Cardiac muscle cell (in vitro differentiated cells and primary cell): ENCODE results near the gene AK2. TPM values are rescaled to one million over a fixed set of nuclear protein-coding genes. Genes with fewer than 3 reads are reported as not detected.

Experiments used
- DNase-seq, 2 donors: peaks; one replicate each; pipeline versions ENCODE4 v3.0.0 to v3.0.0-alpha.2; 2010 to 2017; ENCODE audit warnings: low read depth in 1 of 2, low spot score in 1 of 2
- H3K27ac ChIP-seq: fragments of 200-600 bp; sonication (generic); 2 replicates; pipeline ENCODE4 v1.5.1; 2016
- H3K27me3 ChIP-seq: fragments of 200-600 bp; sonication (generic); 2 replicates; pipeline ENCODE4 v1.6.0; 2016; ENCODE audit warnings: control low read depth
- H3K36me3 ChIP-seq: fragments of 200-600 bp; sonication (generic); 2 replicates; pipeline ENCODE4 v1.5.1; 2016; ENCODE audit warnings: control low read depth
- H3K4me1 ChIP-seq: fragments of 200-600 bp; sonication (generic); 2 replicates; pipeline ENCODE4 v1.8.1; 2017; ENCODE audit warnings: low read depth, mild to moderate bottlenecking, mixed run types
- H3K4me3 ChIP-seq: fragments of 200-600 bp; sonication (generic); 2 replicates; pipeline ENCODE4 v1.5.1; 2016; ENCODE audit warnings: mild to moderate bottlenecking
- H3K9me3 ChIP-seq: fragments of 200-600 bp; sonication (generic); 2 replicates; pipeline ENCODE4 v1.5.1; 2017; ENCODE audit warnings: low read depth, mild to moderate bottlenecking, control low read depth
- polyA plus RNA-seq: library from polyadenylated mRNA; unstranded; fragments of >200 nt; fragmentation: Nextera tagmentation; extraction: Ambion mirVana; gene quantifications from 2 replicates; pipeline ENCODE4 v1.2.1, GENCODE V29; 2016
- total RNA-seq: library from RNA; depleted of rRNA; stranded (reverse); fragments of >200 nt; gene quantifications from 2 replicates; pipeline ENCODE4 v1.2.3, GENCODE V29; 2016
- TF ChIP-seq, protein P1 (sequence below): IDR thresholded peaks from 2 replicates; pipeline ENCODE4 v1.5.1; 2012; ENCODE audit warnings: low read depth, mild to moderate bottlenecking, low read length

Gene AK2
- total and polyA plus RNA-seq, 2 experiments from 2014 or later = 201 to 281 TPM

DNA sequence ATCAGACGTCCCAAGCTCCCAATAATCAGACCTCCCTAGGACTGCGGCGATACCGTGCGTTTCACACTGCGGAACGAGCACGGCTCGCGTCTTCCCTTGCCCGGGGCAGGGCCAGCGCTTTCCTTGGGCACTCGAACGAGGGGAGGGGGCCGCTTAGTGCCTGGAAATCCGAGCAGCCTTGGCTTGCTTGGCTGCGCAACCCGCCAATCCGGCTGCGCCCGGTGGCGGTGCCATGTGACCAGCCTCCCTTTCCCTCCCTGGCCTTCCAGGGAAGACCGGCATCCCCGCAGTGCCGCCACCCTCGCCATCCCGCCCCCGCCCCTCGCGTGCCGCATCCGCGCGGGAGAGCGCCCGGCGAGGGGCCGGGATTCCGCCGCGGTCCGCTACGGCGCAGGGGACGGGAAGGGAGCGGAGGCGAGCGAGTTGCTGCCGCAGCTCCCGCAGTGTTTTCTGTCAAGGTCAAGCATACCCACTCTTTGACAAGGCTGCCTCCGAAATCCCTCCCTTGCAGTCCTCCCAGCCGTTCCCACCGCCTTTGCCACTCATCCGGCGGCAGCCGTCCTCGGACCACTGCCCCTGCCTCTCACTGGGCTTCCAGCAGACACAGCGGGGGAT lies 63.8 kb downstream of the AK2 start:
- no peaks in the 10 kb centered on the region for H3K9me3 ChIP-seq
- H3K4me1 ChIP-seq = no peaks in the 10 kb centered on the region
- peak overlapping the region; percentile 88 for H3K27ac ChIP-seq
- H3K27me3 ChIP-seq = peaks cover 23% of the 10 kb centered on the region
- TF ChIP-seq, protein P1, sequence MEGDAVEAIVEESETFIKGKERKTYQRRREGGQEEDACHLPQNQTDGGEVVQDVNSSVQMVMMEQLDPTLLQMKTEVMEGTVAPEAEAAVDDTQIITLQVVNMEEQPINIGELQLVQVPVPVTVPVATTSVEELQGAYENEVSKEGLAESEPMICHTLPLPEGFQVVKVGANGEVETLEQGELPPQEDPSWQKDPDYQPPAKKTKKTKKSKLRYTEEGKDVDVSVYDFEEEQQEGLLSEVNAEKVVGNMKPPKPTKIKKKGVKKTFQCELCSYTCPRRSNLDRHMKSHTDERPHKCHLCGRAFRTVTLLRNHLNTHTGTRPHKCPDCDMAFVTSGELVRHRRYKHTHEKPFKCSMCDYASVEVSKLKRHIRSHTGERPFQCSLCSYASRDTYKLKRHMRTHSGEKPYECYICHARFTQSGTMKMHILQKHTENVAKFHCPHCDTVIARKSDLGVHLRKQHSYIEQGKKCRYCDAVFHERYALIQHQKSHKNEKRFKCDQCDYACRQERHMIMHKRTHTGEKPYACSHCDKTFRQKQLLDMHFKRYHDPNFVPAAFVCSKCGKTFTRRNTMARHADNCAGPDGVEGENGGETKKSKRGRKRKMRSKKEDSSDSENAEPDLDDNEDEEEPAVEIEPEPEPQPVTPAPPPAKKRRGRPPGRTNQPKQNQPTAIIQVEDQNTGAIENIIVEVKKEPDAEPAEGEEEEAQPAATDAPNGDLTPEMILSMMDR = no peak
- peak overlapping the region; percentile 41 for H3K4me3 ChIP-seq
- DNase-seq = peak; percentile 60 to 93
- H3K36me3 ChIP-seq = no peaks in the 10 kb centered on the region

DNA sequence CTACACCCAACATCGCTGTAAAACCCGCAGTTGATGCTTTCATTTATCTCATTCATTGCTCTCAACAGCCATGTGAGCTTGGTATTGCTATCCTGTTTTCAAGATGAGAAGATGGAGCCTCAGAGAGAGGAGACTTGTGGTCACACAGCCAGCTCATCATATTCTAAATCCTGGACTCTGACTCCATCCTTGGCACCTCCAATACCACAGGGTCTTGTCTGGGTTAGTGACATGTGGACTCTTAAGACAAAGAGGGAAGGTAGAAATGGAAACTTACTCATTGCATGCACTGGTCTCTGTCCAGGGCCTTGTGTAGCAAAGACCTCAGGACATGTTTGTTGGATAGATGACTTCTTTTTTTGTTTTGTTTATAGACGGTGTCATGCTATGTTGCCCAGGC lies 65.1 kb downstream of the AK2 start:
- Histone ChIP-seq H3K27ac (no peak overlapping the region), H3K4me1 (no peaks in the 10 kb centered on the region), H3K27me3 (peaks cover 28% of the 10 kb centered on the region), H3K36me3 (no peaks in the 10 kb centered on the region), H3K4me3 (no peak overlapping the region), H3K9me3 (no peaks in the 10 kb centered on the region)
- no peak for DNase-seq
- TF ChIP-seq, protein P1 = no peak

DNA sequence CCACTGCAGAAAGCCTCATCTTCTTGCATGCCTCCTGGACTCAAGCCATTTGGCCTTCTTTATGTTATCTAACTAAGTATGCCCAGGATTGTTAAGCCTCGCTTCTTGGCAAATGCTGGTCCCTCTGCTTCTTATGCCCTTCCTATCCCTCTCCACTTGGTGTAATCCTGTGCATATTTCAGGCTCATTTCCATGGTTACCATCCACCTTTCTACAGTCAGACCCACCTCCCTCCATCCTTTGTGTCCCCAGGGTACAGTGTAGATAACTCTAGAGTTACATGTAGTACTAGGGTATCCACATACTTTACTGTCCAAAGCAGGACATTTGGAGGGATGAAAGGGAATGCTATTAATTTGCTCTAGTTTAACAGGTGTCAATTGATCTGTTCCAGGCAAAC lies 65.5 kb downstream of the AK2 start:
- Histone ChIP-seq H3K27ac (no peak overlapping the region), H3K4me3 (no peak overlapping the region), H3K4me1 (no peaks in the 10 kb centered on the region), H3K27me3 (peaks cover 31% of the 10 kb centered on the region), H3K9me3 (no peaks in the 10 kb centered on the region), H3K36me3 (no peaks in the 10 kb centered on the region)
- no peak for DNase-seq
- TF ChIP-seq, protein P1 = no peak

DNA sequence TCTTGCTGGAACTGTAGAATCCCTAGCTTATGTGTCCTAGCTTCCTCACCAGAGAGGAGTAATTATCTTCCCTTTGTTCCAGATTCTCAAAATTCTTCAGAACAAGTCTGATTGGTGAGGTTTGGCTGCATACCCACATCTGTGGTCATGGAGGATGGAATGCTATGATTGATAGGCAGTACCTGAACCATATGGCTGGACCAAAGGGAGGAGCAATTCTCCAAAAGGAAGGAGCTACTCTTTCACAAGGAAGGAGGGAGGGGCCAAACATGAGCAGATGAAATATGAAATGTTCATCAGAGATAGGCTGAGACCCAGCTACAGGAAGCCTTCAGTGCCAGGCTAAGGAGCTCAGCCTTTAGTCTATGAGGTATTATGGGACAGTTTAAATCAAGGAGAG lies 67.1 kb downstream of the AK2 start:
- TF ChIP-seq, protein P1 = no peak
- Histone ChIP-seq H3K4me1 (no peaks in the 10 kb centered on the region), H3K9me3 (no peaks in the 10 kb centered on the region), H3K4me3 (no peak overlapping the region), H3K36me3 (no peaks in the 10 kb centered on the region), H3K27ac (no peak overlapping the region), H3K27me3 (peaks cover 31% of the 10 kb centered on the region)
- DNase-seq = peak in 1 of 2 donors; percentile 69

DNA sequence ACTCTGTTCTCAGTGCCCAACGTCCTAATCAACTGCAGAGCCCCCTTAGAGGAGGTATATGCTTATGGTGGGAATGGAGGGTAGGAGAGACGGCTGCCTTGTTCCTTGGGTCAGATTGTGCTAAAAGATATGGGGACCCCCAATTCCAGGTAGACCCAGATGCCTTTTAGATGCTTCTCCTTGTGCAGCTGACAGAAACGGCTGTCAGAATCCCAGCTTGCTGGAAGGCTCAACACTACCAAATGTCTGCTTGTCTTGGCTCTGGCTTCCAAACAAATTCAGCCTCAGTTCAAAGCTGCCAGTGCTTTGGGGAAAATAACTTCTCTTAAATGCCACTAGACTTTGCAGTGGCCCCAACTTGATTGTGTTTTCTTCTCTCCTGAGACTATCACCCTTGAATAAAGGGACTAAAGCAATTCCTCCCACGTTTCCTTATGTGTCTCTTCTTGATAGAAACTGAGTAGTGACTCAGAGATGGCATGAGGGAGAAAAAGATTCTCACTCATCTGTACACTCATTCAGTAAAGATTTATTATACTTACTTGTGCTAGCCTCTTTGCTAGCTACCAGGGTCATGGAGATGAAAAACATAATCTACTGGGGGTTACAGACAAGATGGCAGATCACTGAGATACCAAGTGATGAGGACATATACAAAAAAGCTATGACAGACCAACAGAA lies 68.7 kb downstream of the AK2 start:
- H3K27me3 ChIP-seq = peaks cover 31% of the 10 kb centered on the region

More for the DNA sequence above, 68.7 kb downstream of the AK2 start:
- H3K27ac ChIP-seq = no peak overlapping the region
- no peak overlapping the region for H3K4me3 ChIP-seq
- TF ChIP-seq, protein P1 = no peak
- DNase-seq = no peak
- peaks cover 2% of the 10 kb centered on the region for H3K4me1 ChIP-seq
- no peaks in the 10 kb centered on the region for H3K36me3 ChIP-seq
- no peaks in the 10 kb centered on the region for H3K9me3 ChIP-seq
